A673 (cell line): ENCODE data around the gene AATF. TPM values are rescaled to one million over a fixed set of nuclear protein-coding genes. Genes with fewer than 3 reads are reported as not detected.

Source experiments
- BruUV-seq: library from RNA; stranded (reverse); fragments of 400-500 nt; replicated peaks from 2 replicates; lab custom pipeline; 2021; lab: Mats Ljungman, UMichigan
- CTCF ChIA-PET: fragments of 300-600 bp; sonication (Branson Sonifier 250); formaldehyde crosslinking; loops from one replicate; lab custom pipeline; 2022; ENCODE audit warnings: antibody characterized with exemption; lab: Charles Lee
- POLR2A ChIA-PET: fragments of 300-600 bp; sonication (Branson Sonifier 250); formaldehyde crosslinking; loops from one replicate; lab custom pipeline; 2022; ENCODE audit warnings: antibody characterized with exemption; ENCODE audit not compliant: low non-redundant PET; lab: Charles Lee
- DNase-seq: peaks from one replicate; pipeline ENCODE4 v3.0.0-alpha.2; 2015; ENCODE audit warnings: low spot score
- H3K27ac ChIP-seq: fragments of 200-600 bp; sonication (generic); 2 replicates; pipeline ENCODE4 v1.5.1; 2016; ENCODE audit warnings: mixed run types, low read depth, mild to moderate bottlenecking, mixed read lengths, antibody characterized with exemption, low read length; ENCODE audit not compliant: poor library complexity, severe bottlenecking
- H3K27me3 ChIP-seq: fragments of 200-600 bp; sonication (generic); replicated peaks from 2 replicates; pipeline ENCODE4 v1.6.1; 2017; ENCODE audit warnings: mixed run types, low read depth, mild to moderate bottlenecking, mixed read lengths, antibody characterized with exemption, low read length; ENCODE audit not compliant: insufficient read depth, poor library complexity
- H3K36me3 ChIP-seq: fragments of 200-600 bp; sonication (generic); 2 replicates; pipeline ENCODE4 v1.6.1; 2016; ENCODE audit warnings: mixed run types, mild to moderate bottlenecking, mixed read lengths, antibody characterized with exemption, low read length; ENCODE audit not compliant: insufficient read depth, poor library complexity, severe bottlenecking
- H3K4me1 ChIP-seq: fragments of 200-600 bp; sonication (generic); 2 replicates; pipeline ENCODE4 v1.6.1; 2017; ENCODE audit warnings: mixed run types, mild to moderate bottlenecking, mixed read lengths, antibody characterized with exemption, low read length; ENCODE audit not compliant: insufficient read depth, poor library complexity, severe bottlenecking
- H3K4me3 ChIP-seq: fragments of 200-600 bp; sonication (generic); 2 replicates; pipeline ENCODE4 v1.5.1; 2016; ENCODE audit warnings: low read depth, mixed run types, mild to moderate bottlenecking, mixed read lengths, low read length; ENCODE audit not compliant: poor library complexity, severe bottlenecking
- H3K9me3 ChIP-seq: fragments of 200-600 bp; sonication (generic); 2 replicates; pipeline ENCODE4 v1.6.1; 2016; ENCODE audit warnings: mixed run types, low read depth, mild to moderate bottlenecking, mixed read lengths, antibody characterized with exemption, low read length; ENCODE audit not compliant: poor library complexity, severe bottlenecking
- CTCF ChIP-seq: fragments of 300-800, 200-600 bp; sonication (generic); conservative IDR thresholded peaks from 2 replicates; pipeline ENCODE4 v1.5.1; 2017; ENCODE audit warnings: low read depth, mild to moderate bottlenecking, antibody characterized with exemption, low read length, moderate library complexity, mixed read lengths
- EZH2 ChIP-seq: fragments of 200-600 bp; sonication (generic); IDR thresholded peaks from 2 replicates; pipeline ENCODE4 v1.6.1; 2017; ENCODE audit warnings: borderline replicate concordance, low read depth, mild to moderate bottlenecking, mixed read lengths, antibody characterized with exemption, low read length; ENCODE audit not compliant: poor library complexity, severe bottlenecking
- intact Hi-C: fragments of 100-400 bp; cut with micrococcal nuclease; formaldehyde crosslinking; loops from one replicate; pipeline ENCODE4 v1.10.0; 2022; ENCODE audit not compliant: unreplicated experiment
- total RNA-seq: library from RNA; stranded (reverse); gene quantifications from 2 replicates; pipeline ENCODE4 v1.2.3, GENCODE V29; 2021

The AATF gene
- total RNA-seq, 1 experiment from 2014 or later, result 51.3 TPM

- no TSS peak for BruUV-seq
- POLR2A ChIA-PET, result no interaction called here
- intact Hi-C loops, result no loop called here
These were observed 94.4 kb downstream of the AATF start for GRCh38 chr17:37043201-37043600.

DNA sequence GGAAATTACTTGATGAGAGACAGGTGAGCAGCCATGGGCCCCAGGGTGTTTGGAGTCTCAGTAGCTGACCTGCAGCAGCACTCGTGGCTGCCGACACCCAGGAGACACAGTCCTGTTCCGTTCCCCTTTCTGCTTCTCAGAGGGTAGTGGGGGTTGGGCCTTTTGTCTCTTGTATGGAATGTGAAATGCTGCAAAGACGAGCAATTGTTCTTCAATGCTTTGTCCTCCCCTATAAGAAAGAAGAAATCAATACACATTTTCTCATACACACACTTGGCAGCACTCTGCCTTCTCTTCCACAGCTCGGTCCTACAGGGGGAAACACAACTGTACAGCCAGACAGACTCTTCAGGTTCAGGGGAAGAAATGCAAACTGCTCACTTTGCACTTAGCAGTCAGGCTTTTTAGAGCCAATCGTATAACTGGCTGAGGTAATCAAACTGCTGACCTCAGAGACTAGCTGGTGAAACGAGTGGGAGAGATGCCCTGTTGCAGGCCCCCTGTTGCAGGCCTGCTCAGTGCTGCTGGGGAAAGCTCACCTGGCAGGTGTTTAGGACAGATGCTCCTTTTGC, 96.7 kb downstream of the AATF start:
- Histone ChIP-seq H3K27ac (no peak overlapping the region), H3K36me3 (no peaks in the 10 kb centered on the region), H3K4me1 (no peaks in the 10 kb centered on the region), H3K9me3 (no peaks in the 10 kb centered on the region), H3K27me3 (no peaks in the 10 kb centered on the region), H3K4me3 (no peak overlapping the region)
- no TSS peak for BruUV-seq
- no peak for DNase-seq
- CTCF ChIA-PET, result no interaction called here
- intact Hi-C loops, result no loop called here
- POLR2A ChIA-PET, result no interaction called here
- no peak for TF ChIP-seq EZH2
- no peak for TF ChIP-seq CTCF

More at GRCh38 chr17:37043201-37043600, 94.4 kb downstream of the AATF start:
- TF ChIP-seq EZH2 (no peak), CTCF (no peak)
- Histone ChIP-seq H3K36me3 (no peaks in the 10 kb centered on the region), H3K27ac (no peak overlapping the region), H3K27me3 (no peaks in the 10 kb centered on the region), H3K4me1 (no peaks in the 10 kb centered on the region), H3K4me3 (no peak overlapping the region), H3K9me3 (no peaks in the 10 kb centered on the region)
- DNase-seq, result peak; percentile 2
- CTCF ChIA-PET, result no interaction called here

GRCh38 chr17:37047631-37048104, 98.9 kb downstream of the AATF start:
- no TSS peak for BruUV-seq
- POLR2A ChIA-PET, result no interaction called here
- Histone ChIP-seq H3K27me3 (no peaks in the 10 kb centered on the region), H3K9me3 (no peaks in the 10 kb centered on the region), H3K27ac (no peak overlapping the region), H3K36me3 (no peaks in the 10 kb centered on the region), H3K4me1 (no peaks in the 10 kb centered on the region), H3K4me3 (no peak overlapping the region)
- TF ChIP-seq EZH2 (no peak), CTCF (peak; percentile 77)
- DNase-seq, result peak; percentile 78
- intact Hi-C loops, result loop anchor here (1.0 kb wide), 1 partner anchor 418 kb away; no protein-coding TSS in a partner anchor
- CTCF ChIA-PET, result interaction anchor here (0.6 to 1.0 kb wide), 2 partner anchors 422 to 445 kb away, joined by 4 to 7 read pairs; no protein-coding TSS in a partner anchor
